ENCODE results near the gene RSPH6A. TPM values are rescaled to one million over a fixed set of nuclear protein-coding genes. Genes with fewer than 3 reads are reported as not detected.

The RSPH6A gene
- total RNA-seq, 1 experiment from 2014 or later, result 0.39 TPM

- no peak for ATAC-seq
- no peak for DNase-seq (ENCODE audit: low spot score)
- H3K9me3 Mint-ChIP-seq, result no peaks in the 10 kb centered on the region
- ChIA-PET POLR2A (no interaction called here), CTCF (interaction anchor here (1.3 to 4.9 kb wide), 5 partner anchors 10 to 24 kb away, joined by 3 to 43 read pairs (median 6); partner anchors contain the start of gene RSPH6A)
- TF ChIP-seq FOXP1 (CRISPR knock-in tag; IDR thresholded peaks at IDR 0.05; ENCODE audit: borderline replicate concordance) (no peak), PRRX2 (CRISPR knock-in tag; IDR thresholded peaks at IDR 0.05) (no peak), PRDM15 (CRISPR knock-in tag; IDR thresholded peaks at IDR 0.05) (no peak), HMGXB4 (CRISPR knock-in tag; IDR thresholded peaks at IDR 0.05) (no peak), ATF6 (CRISPR knock-in tag; IDR thresholded peaks at IDR 0.05) (no peak), NFYB (CRISPR knock-in tag; conservative IDR thresholded peaks at IDR 0.05; ENCODE audit: low read depth) (no peak), ZNF138 (CRISPR knock-in tag; conservative IDR thresholded peaks at IDR 0.05) (no peak), KAT7 (CRISPR knock-in tag; IDR thresholded peaks at IDR 0.05; ENCODE audit: borderline replicate concordance) (no peak)
- TF ChIP-seq, protein P1, sequence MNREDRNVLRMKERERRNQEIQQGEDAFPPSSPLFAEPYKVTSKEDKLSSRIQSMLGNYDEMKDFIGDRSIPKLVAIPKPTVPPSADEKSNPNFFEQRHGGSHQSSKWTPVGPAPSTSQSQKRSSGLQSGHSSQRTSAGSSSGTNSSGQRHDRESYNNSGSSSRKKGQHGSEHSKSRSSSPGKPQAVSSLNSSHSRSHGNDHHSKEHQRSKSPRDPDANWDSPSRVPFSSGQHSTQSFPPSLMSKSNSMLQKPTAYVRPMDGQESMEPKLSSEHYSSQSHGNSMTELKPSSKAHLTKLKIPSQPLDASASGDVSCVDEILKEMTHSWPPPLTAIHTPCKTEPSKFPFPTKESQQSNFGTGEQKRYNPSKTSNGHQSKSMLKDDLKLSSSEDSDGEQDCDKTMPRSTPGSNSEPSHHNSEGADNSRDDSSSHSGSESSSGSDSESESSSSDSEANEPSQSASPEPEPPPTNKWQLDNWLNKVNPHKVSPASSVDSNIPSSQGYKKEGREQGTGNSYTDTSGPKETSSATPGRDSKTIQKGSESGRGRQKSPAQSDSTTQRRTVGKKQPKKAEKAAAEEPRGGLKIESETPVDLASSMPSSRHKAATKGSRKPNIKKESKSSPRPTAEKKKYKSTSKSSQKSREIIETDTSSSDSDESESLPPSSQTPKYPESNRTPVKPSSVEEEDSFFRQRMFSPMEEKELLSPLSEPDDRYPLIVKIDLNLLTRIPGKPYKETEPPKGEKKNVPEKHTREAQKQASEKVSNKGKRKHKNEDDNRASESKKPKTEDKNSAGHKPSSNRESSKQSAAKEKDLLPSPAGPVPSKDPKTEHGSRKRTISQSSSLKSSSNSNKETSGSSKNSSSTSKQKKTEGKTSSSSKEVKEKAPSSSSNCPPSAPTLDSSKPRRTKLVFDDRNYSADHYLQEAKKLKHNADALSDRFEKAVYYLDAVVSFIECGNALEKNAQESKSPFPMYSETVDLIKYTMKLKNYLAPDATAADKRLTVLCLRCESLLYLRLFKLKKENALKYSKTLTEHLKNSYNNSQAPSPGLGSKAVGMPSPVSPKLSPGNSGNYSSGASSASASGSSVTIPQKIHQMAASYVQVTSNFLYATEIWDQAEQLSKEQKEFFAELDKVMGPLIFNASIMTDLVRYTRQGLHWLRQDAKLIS (CRISPR knock-in tag; IDR thresholded peaks at IDR 0.05; ENCODE audit: borderline replicate concordance), result no peak
- TF ChIP-seq, protein P2, sequence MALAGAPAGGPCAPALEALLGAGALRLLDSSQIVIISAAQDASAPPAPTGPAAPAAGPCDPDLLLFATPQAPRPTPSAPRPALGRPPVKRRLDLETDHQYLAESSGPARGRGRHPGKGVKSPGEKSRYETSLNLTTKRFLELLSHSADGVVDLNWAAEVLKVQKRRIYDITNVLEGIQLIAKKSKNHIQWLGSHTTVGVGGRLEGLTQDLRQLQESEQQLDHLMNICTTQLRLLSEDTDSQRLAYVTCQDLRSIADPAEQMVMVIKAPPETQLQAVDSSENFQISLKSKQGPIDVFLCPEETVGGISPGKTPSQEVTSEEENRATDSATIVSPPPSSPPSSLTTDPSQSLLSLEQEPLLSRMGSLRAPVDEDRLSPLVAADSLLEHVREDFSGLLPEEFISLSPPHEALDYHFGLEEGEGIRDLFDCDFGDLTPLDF (CRISPR knock-in tag; IDR thresholded peaks at IDR 0.05), result no peak
- TF ChIP-seq, protein P3, sequence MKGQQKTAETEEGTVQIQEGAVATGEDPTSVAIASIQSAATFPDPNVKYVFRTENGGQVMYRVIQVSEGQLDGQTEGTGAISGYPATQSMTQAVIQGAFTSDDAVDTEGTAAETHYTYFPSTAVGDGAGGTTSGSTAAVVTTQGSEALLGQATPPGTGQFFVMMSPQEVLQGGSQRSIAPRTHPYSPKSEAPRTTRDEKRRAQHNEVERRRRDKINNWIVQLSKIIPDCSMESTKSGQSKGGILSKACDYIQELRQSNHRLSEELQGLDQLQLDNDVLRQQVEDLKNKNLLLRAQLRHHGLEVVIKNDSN (CRISPR knock-in tag; IDR thresholded peaks at IDR 0.05), result no peak
- no peak overlapping the region for H3K27ac Mint-ChIP-seq
- H3K27me3 Mint-ChIP-seq (ENCODE audit: low read depth), result peaks cover 46% of the 10 kb centered on the region
- peaks cover under 1% of the 10 kb centered on the region; the same call in 1 of the 2 replicates for H3K36me3 Mint-ChIP-seq
- H3K4me3 Mint-ChIP-seq, result no peak overlapping the region
- peaks cover 17% of the 10 kb centered on the region for H3K4me1 Mint-ChIP-seq
Observed at GRCh38 chr19:45794627-45795026, 20.5 kb downstream of the RSPH6A start.

Measured in WTC11 (cell line).